CD14-positive monocyte (primary cell): ENCODE measurements around the gene HAPLN2. TPM values are rescaled to one million over a fixed set of nuclear protein-coding genes. Genes with fewer than 3 reads are reported as not detected.

Experiments used
- DNase-seq, 3 donors: peaks; one replicate each; pipeline ENCODE4 v3.0.0-alpha.2; 2011 to 2022
- H2AFZ ChIP-seq: 2 replicates; pipeline ENCODE4 v1.6.0; 2012; ENCODE audit warnings: mild to moderate bottlenecking, low read depth, low read length, inconsistent platforms; ENCODE audit not compliant: insufficient read depth, poor library complexity, severe bottlenecking
- H3K27ac ChIP-seq, 2 donors: 1 replicate in 1 of 2; 2 replicates in 1 of 2; pipeline ENCODE4 v1.5.1; 2012 to 2013; ENCODE audit warnings: low read length in 2 of 2, control low read depth in 1 of 2, inconsistent platforms in 1 of 2, low read depth in 1 of 2, mild to moderate bottlenecking in 1 of 2
- H3K27me3 ChIP-seq, 2 donors: one replicate each; pipeline versions ENCODE4 v1.6.0 to v1.6.1; 2011 to 2013; ENCODE audit warnings: low read length in 2 of 2; ENCODE audit not compliant: control insufficient read depth in 2 of 2, insufficient read depth in 2 of 2
- H3K36me3 ChIP-seq, 2 donors: replicated peaks in 1 of 2; 1 replicate in 1 of 2; 2 replicates in 1 of 2; pipeline versions ENCODE4 v1.5.1 to v1.6.1; 2012 to 2013; ENCODE audit warnings: low read length in 2 of 2, control low read depth in 1 of 2, inconsistent platforms in 1 of 2, mild to moderate bottlenecking in 1 of 2; ENCODE audit not compliant: insufficient read depth in 2 of 2, control insufficient read depth in 1 of 2
- H3K4me1 ChIP-seq, 2 donors: 1 replicate in 1 of 2; 2 replicates in 1 of 2; pipeline versions ENCODE4 v1.5.1 to v1.6.1; 2012 to 2013; ENCODE audit warnings: low read length in 2 of 2, control low read depth in 1 of 2, inconsistent platforms in 1 of 2, mild to moderate bottlenecking in 1 of 2, moderate library complexity in 1 of 2; ENCODE audit not compliant: insufficient read depth in 2 of 2, control insufficient read depth in 1 of 2
- H3K4me2 ChIP-seq: replicated peaks from 2 replicates; pipeline ENCODE3; 2012; ENCODE audit warnings: low read length, moderate library complexity, mild to moderate bottlenecking; ENCODE audit not compliant: poor library complexity, severe bottlenecking; ENCODE audit errors: extremely low read depth
- H3K4me3 ChIP-seq, 3 experiments: fragments of 200-600 bp in 1 of 3; sonication (generic) in 1 of 3; replicated peaks in 1 of 3; 1 replicate in 2 of 3; 2 replicates in 1 of 3; pipeline ENCODE4 v1.5.1; 2011 to 2013; ENCODE audit warnings: low read length in 3 of 3, mild to moderate bottlenecking in 3 of 3, control low read depth in 2 of 3, low read depth in 2 of 3, inconsistent platforms in 1 of 3, moderate library complexity in 1 of 3
- H3K79me2 ChIP-seq: 2 replicates; pipeline ENCODE4 v1.6.0; 2012; ENCODE audit warnings: mild to moderate bottlenecking, control low read depth, inconsistent platforms, low read length, moderate library complexity; ENCODE audit not compliant: insufficient read depth
- H3K9ac ChIP-seq: 2 replicates; pipeline ENCODE4 v1.6.0; 2017; ENCODE audit warnings: low read length, mild to moderate bottlenecking; ENCODE audit not compliant: insufficient read depth, poor library complexity, severe bottlenecking
- H3K9me3 ChIP-seq, 2 donors: replicated peaks in 1 of 2; 1 replicate in 1 of 2; 2 replicates in 1 of 2; pipeline versions ENCODE4 v1.5.1 to v1.6.1; 2012 to 2013; ENCODE audit warnings: low read length in 2 of 2, control low read depth in 1 of 2; ENCODE audit not compliant: control insufficient read depth in 1 of 2, insufficient read depth in 1 of 2
- H4K20me1 ChIP-seq: 2 replicates; pipeline ENCODE4 v1.6.0; 2012; ENCODE audit warnings: mild to moderate bottlenecking, low read length, control low read depth, moderate library complexity; ENCODE audit not compliant: insufficient read depth
- H3K27ac Mint-ChIP-seq, 7 donors: one replicate each; pipeline ENCODE4 v1.8.0; 2020; ENCODE audit warnings: mild to moderate bottlenecking in 7 of 7, mixed read lengths in 7 of 7, moderate library complexity in 6 of 7, inconsistent platforms in 2 of 7
- H3K27me3 Mint-ChIP-seq, 3 donors: one replicate each; pipeline ENCODE4 v1.8.0; 2021 to 2022; ENCODE audit warnings: low read depth in 3 of 3, mild to moderate bottlenecking in 3 of 3, mixed read lengths in 3 of 3, moderate library complexity in 3 of 3, inconsistent platforms in 1 of 3
- H3K36me3 Mint-ChIP-seq, 2 donors: one replicate each; pipeline ENCODE4 v1.8.0; 2020; ENCODE audit warnings: mixed read lengths in 2 of 2, inconsistent platforms in 1 of 2, mild to moderate bottlenecking in 1 of 2
- H3K4me1 Mint-ChIP-seq: one replicate; pipeline ENCODE4 v1.8.0; 2020; ENCODE audit warnings: mild to moderate bottlenecking, mixed read lengths
- H3K4me3 Mint-ChIP-seq, 2 donors: one replicate each; pipeline ENCODE4 v1.8.0; 2020; ENCODE audit warnings: mild to moderate bottlenecking in 2 of 2, mixed read lengths in 2 of 2, moderate library complexity in 1 of 2
- H3K9me3 Mint-ChIP-seq, 7 donors: one replicate each; pipeline ENCODE4 v1.8.0; 2020 to 2022; ENCODE audit warnings: mixed read lengths in 7 of 7, mild to moderate bottlenecking in 6 of 7, moderate library complexity in 6 of 7, inconsistent platforms in 2 of 7
- CTCF ChIP-seq: fragments of 200-600 bp; IDR thresholded peaks from one replicate; pipeline ENCODE4 v1.8.0; 2022; ENCODE audit warnings: antibody characterized with exemption, mild to moderate bottlenecking
- WGBS: methylation state at CpG from one replicate; pipeline ENCODE4 v1.1.5; 2013; ENCODE audit warnings: missing lambda C conversion rate; ENCODE audit not compliant: insufficient coverage; 5-methylcytosine and 5-hydroxymethylcytosine counted together
- intact Hi-C, 2 donors: fragments of 100-400 bp; cut with micrococcal nuclease; formaldehyde crosslinking; loops; one replicate each; pipeline versions ENCODE4 v1.15.0 to v1.15.1; 2023
- polyA plus RNA-seq, 3 donors: library from polyadenylated mRNA; depleted of rRNA in 1 of 3; unstranded in 2 of 3; stranded (reverse) in 1 of 3; fragments of 300-500 nt in 2 of 3; fragments of >200 nt in 1 of 3; fragmentation: Illumina TruSeq in 2 of 3; gene quantifications; 1 replicate in 2 of 3; 2 replicates in 1 of 3; pipeline ENCODE4 v1.2.3, GENCODE V29; 2012 to 2021

Gene HAPLN2
- polyA plus RNA-seq, 3 donors: not detected

DNA sequence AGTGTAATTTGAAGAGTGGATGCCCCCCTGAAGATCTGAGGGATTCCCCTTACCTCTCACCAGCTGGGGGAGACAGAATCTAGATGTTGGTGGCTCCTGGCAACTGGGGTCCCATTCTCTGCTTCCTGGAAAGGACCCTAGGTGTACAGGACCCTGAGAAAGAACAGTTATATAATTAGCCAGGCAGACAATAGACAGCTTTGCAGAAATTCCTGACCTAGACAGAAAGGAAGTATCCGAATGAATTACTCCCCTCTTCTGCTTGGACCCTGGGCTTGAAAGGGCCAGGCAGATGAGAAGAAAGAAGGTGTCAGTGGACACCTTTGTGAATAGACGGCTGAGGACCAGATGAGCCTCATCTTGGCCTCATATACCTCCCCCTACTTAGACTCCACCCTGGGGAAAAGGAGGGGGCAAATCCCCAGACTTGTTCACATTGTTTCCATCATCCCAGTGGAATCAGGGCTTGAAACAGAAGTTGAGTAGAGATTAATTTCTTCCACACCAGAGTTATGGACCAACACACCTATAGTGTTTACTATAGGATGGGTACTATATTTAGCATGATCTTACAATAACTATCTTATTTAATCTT lies 45.1 kb upstream of the HAPLN2 start:
- H4K20me1 ChIP-seq: no peaks in the 10 kb centered on the region
- DNase-seq: no peak
- Mint-ChIP-seq H3K4me1 (peaks cover 29% of the 10 kb centered on the region), H3K27ac (no peak overlapping the region), H3K36me3 (peaks cover 5 to 7% of the 10 kb centered on the region in 2 donors), H3K27me3 (peaks cover 2 to 8% (median 7%) of the 10 kb centered on the region in 3 donors), H3K4me3 (no peak overlapping the region), H3K9me3 (peaks cover 0 to 1% (median 0%) of the 10 kb centered on the region in 7 donors)
- no peaks in the 10 kb centered on the region for H3K9me3 ChIP-seq
- no peak overlapping the region for H3K4me2 ChIP-seq
- peaks cover 22 to 24% of the 10 kb centered on the region in 2 donors for H3K4me1 ChIP-seq
- peaks cover 30% of the 10 kb centered on the region for H3K79me2 ChIP-seq
- no peak overlapping the region for H3K27ac ChIP-seq
- H3K9ac ChIP-seq: no peak overlapping the region
- H2AFZ ChIP-seq: no peak overlapping the region
- H3K4me3 ChIP-seq: no peak overlapping the region
- no CpG with 5 or more reads among the region's 2 CpGs for WGBS
- intact Hi-C loops: loop anchor here in 1 of 2 donors (5.0 kb wide), 1 partner anchor 82 kb away; no protein-coding TSS in a partner anchor
- no peaks in the 10 kb centered on the region for H3K27me3 ChIP-seq
- no peak for TF ChIP-seq CTCF
- H3K36me3 ChIP-seq: no peaks in the 10 kb centered on the region

- Histone ChIP-seq H3K4me3 (no peak overlapping the region), H3K27ac (no peak overlapping the region), H4K20me1 (no peaks in the 10 kb centered on the region), H3K4me1 (peaks cover 11 to 15% of the 10 kb centered on the region in 2 donors), H3K4me2 (no peak overlapping the region), H2AFZ (no peak overlapping the region), H3K9ac (no peak overlapping the region), H3K27me3 (no peaks in the 10 kb centered on the region), H3K36me3 (no peaks in the 10 kb centered on the region), H3K9me3 (no peaks in the 10 kb centered on the region), H3K79me2 (peaks cover under 1% of the 10 kb centered on the region)
- intact Hi-C loops: no loop called here
- H3K27ac Mint-ChIP-seq: no peak overlapping the region
- H3K4me1 Mint-ChIP-seq: peaks cover 18% of the 10 kb centered on the region
- no peak overlapping the region for H3K4me3 Mint-ChIP-seq
- DNase-seq: no peak
- 100% methylated on average over 2 of the region's 3 CpGs for WGBS
- no peaks in the 10 kb centered on the region for H3K36me3 Mint-ChIP-seq
- H3K9me3 Mint-ChIP-seq: no peaks in the 10 kb centered on the region
- peaks cover 2 to 8% (median 8%) of the 10 kb centered on the region in 3 donors for H3K27me3 Mint-ChIP-seq
- TF ChIP-seq CTCF: no peak
Observed at GRCh38 chr1:156577550-156577949, 41.7 kb upstream of the HAPLN2 start.
